Ishikawa (cell line): Measurements from ENCODE around the gene BFSP1.

Experiments
- CEBPB ChIP-seq: IDR thresholded peaks from 2 replicates; pipeline ENCODE4 v1.6.1; 2012
- CREB1 ChIP-seq: IDR thresholded peaks from 2 replicates; pipeline ENCODE4 v1.6.1; 2012; ENCODE audit warnings: low read depth
- EGR1 ChIP-seq: IDR thresholded peaks from 2 replicates; pipeline ENCODE4 v1.6.1; 2012
- EP300 ChIP-seq: IDR thresholded peaks from 2 replicates; pipeline ENCODE4 v1.6.1; 2012; ENCODE audit warnings: borderline replicate concordance
- FOXM1 ChIP-seq: IDR thresholded peaks from 2 replicates; pipeline ENCODE4 v1.6.1; 2012; ENCODE audit warnings: low read depth, borderline replicate concordance
- NFIC ChIP-seq: IDR thresholded peaks from 2 replicates; pipeline ENCODE4 v1.6.1; 2012
- RAD21 ChIP-seq: IDR thresholded peaks from 2 replicates; pipeline ENCODE4 v1.6.1; 2012; ENCODE audit warnings: low read depth
- TAF1 ChIP-seq: IDR thresholded peaks from 2 replicates; pipeline ENCODE4 v1.6.1; 2012; ENCODE audit warnings: low read depth, mild to moderate bottlenecking
- TCF12 ChIP-seq: IDR thresholded peaks from 2 replicates; pipeline ENCODE4 v1.6.1; 2012; ENCODE audit warnings: low read depth
- TEAD4 ChIP-seq: IDR thresholded peaks from 2 replicates; pipeline ENCODE4 v1.6.1; 2012
- YY1 ChIP-seq: IDR thresholded peaks from 2 replicates; pipeline ENCODE4 v1.6.1; 2012; ENCODE audit warnings: low read depth
- ZBTB7A ChIP-seq: IDR thresholded peaks from 2 replicates; pipeline ENCODE4 v1.6.1; 2012; ENCODE audit warnings: low read depth
- TF ChIP-seq, protein P1 (sequence below): IDR thresholded peaks from 2 replicates; pipeline ENCODE4 v1.6.1; 2012; ENCODE audit warnings: low read depth, mild to moderate bottlenecking
- TF ChIP-seq, protein P2 (sequence below): IDR thresholded peaks from 2 replicates; pipeline ENCODE4 v1.6.1; 2012
- TF ChIP-seq, protein P3 (sequence below): IDR thresholded peaks from 2 replicates; pipeline ENCODE4 v1.6.1; 2012

BFSP1 gene

DNA sequence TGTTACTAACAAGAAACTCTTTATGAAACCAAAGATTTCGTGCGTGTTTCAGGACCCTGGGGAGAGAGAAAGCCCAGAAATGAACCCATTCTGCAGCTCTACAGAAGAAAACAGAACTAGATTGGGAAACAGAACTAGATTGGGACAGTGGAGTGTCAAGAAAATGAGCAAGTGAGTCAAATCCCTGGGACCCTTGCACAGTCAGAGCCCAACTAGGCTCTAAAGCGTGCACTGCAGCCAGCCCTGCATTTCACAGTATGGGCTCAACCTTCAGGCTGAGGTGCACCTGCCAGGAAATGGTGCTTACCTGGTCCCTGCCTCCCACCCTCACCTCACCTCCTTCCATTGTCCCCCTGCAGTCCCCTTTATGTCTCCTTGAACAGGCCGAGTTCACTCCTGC lies 39.7 kb downstream of the BFSP1 start:
- TF ChIP-seq EGR1: no peak
- TF ChIP-seq, protein P1, sequence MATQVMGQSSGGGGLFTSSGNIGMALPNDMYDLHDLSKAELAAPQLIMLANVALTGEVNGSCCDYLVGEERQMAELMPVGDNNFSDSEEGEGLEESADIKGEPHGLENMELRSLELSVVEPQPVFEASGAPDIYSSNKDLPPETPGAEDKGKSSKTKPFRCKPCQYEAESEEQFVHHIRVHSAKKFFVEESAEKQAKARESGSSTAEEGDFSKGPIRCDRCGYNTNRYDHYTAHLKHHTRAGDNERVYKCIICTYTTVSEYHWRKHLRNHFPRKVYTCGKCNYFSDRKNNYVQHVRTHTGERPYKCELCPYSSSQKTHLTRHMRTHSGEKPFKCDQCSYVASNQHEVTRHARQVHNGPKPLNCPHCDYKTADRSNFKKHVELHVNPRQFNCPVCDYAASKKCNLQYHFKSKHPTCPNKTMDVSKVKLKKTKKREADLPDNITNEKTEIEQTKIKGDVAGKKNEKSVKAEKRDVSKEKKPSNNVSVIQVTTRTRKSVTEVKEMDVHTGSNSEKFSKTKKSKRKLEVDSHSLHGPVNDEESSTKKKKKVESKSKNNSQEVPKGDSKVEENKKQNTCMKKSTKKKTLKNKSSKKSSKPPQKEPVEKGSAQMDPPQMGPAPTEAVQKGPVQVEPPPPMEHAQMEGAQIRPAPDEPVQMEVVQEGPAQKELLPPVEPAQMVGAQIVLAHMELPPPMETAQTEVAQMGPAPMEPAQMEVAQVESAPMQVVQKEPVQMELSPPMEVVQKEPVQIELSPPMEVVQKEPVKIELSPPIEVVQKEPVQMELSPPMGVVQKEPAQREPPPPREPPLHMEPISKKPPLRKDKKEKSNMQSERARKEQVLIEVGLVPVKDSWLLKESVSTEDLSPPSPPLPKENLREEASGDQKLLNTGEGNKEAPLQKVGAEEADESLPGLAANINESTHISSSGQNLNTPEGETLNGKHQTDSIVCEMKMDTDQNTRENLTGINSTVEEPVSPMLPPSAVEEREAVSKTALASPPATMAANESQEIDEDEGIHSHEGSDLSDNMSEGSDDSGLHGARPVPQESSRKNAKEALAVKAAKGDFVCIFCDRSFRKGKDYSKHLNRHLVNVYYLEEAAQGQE: no peak
- no peak for TF ChIP-seq CREB1
- TF ChIP-seq FOXM1: no peak
- TF ChIP-seq ZBTB7A: no peak

DNA sequence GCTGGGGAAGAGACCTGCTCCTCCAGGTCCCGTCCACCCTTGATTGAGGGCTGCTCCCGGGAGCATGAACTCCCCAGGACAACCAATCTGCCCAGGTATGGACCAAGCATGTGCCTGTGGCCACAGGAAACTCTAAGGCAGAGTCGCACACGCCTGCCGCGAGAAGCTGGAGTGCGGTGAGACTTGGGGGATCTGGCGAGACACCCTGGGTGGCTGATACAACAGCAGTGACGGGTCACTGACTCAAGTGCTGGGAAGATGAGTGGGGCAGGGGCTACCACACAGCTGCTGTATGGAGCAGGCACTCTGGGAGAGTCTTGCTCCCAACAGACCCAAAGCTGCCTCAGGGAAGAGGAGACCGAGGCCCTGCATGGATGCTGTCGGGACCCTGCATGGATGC lies 40.1 kb downstream of the BFSP1 start:
- TF ChIP-seq TAF1 (no peak), EGR1 (no peak)

DNA sequence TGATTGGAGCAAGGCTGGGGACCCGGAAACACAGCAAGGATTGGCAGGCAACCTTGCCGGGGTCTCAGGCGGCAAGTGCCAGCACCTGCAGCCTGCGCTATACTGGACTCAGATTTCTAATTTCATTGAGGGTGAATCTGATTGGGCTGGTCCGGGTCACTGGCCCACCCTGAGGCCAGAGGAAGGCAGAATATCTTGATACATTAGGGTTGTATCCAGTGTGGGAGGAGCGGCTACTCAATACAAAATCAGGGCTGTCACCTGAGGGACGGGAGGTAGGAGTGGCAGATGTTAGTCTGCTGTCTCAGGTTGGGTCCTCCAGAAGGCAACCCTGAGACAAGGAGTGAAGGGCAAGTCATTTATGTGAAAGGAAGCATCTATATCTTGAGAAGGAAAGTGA lies 40.7 kb downstream of the BFSP1 start:
- TF ChIP-seq CREB1 (no peak), RAD21 (no peak), EGR1 (no peak), TEAD4 (no peak), YY1 (no peak), CEBPB (no peak), FOXM1 (no peak), EP300 (no peak), NFIC (no peak), TAF1 (no peak), ZBTB7A (no peak), TCF12 (no peak)
- TF ChIP-seq, protein P2, sequence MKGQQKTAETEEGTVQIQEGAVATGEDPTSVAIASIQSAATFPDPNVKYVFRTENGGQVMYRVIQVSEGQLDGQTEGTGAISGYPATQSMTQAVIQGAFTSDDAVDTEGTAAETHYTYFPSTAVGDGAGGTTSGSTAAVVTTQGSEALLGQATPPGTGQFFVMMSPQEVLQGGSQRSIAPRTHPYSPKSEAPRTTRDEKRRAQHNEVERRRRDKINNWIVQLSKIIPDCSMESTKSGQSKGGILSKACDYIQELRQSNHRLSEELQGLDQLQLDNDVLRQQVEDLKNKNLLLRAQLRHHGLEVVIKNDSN: no peak
- TF ChIP-seq, protein P1: no peak
- TF ChIP-seq, protein P3, sequence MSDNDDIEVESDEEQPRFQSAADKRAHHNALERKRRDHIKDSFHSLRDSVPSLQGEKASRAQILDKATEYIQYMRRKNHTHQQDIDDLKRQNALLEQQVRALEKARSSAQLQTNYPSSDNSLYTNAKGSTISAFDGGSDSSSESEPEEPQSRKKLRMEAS: no peak

DNA sequence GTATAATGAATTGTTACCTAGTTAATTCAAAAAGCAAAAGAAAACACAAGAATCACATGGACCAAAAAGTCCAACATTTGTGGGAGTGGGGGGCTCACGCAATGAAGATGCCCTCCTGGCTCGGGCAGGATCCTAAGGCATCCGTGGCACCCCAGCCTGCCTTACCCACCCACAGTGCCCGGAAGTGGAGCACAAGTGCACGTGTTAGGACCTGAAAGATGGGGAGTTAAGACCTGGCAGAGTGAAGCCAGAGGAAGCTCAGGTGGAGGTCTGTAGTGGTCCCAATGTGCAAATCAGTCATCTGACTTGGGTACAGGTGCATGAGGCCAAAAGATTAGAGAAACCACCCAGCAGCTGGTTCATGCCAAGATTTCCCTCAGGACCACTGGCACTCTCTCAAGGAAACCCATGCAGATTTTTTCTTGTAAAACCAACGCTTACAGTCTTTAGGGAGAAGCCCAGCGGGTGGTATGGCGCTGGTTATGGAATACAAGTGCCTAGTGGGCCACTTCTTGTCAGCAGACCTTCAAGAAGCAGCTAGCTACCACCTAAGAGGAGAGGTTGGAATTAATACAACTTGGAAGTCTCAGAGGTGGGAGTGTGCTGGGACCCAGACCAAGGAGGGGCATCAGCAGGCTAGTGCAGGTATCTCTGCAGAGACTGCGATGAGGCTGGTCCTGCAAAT lies 42.1 kb downstream of the BFSP1 start:
- no peak for TF ChIP-seq CREB1
- TF ChIP-seq, protein P3: no peak
- no peak for TF ChIP-seq EGR1
- TF ChIP-seq, protein P2: no peak
- TF ChIP-seq ZBTB7A: no peak
- TF ChIP-seq RAD21: no peak
- no peak for TF ChIP-seq FOXM1
- no peak for TF ChIP-seq YY1
- no peak for TF ChIP-seq TAF1
- no peak for TF ChIP-seq CEBPB

DNA sequence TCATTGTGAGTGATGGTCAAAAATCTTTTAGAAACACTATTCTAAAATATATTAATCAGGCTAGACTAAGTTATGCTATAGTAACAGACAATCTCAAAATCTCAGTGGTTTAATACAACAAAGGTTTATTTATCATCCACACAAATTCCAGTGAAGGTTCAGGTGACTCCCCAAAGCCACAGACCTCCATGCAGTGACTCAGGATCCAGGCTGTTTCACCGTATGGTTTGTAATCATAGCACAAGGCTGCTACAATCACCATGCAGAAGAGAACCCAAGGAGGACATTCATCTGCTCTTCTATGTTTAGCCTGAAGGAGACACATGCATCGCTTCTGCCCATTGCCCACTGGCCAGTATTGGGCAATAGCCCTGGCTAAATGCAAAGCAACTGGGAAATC lies 46.2 kb downstream of the BFSP1 start:
- TF ChIP-seq, protein P3: no peak
- TF ChIP-seq YY1 (no peak), RAD21 (no peak), TCF12 (no peak), FOXM1 (no peak), EP300 (no peak)

DNA sequence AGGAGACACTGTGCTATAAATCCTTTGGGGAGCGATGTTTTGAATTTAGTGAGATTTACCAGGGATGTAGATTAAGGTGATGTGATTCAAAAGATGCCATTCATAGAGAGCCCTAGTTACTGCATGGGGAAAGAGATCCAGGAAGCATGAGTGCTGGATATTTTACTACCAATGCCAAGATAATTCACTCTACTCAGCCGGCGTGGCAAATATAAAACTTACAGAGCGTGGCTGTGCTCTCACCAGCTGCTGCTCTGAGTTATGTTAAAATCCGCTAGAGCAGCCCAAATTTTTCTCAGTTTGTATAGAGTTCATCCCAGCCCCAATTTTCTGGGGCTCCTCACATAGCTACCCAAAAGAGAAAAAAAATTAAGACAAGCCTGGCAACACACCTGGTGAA lies 48.6 kb downstream of the BFSP1 start:
- TF ChIP-seq TEAD4 (no peak), ZBTB7A (no peak), TCF12 (no peak), NFIC (no peak), EP300 (no peak), RAD21 (no peak), YY1 (no peak), TAF1 (no peak), EGR1 (no peak), CEBPB (no peak)
- TF ChIP-seq, protein P2: no peak
